ENCODE results near the gene CTSZ. TPM values are rescaled to one million over a fixed set of nuclear protein-coding genes. Genes with fewer than 3 reads are reported as not detected.

Gene CTSZ
- total RNA-seq, 2 donors from 2014 or later: 242 to 436 TPM

- Histone ChIP-seq H3K27ac (no peak overlapping the region), H3K4me1 (ENCODE audit: control insufficient read depth in 1 of 2, low read depth in 2 of 2) (peaks cover 12 to 18% of the 10 kb centered on the region in 2 donors), H3K27me3 (replicated peaks; ENCODE audit: insufficient read depth) (no peaks in the 10 kb centered on the region), H3K4me3 (no peak overlapping the region), H3K9me3 (peaks cover 3% of the 10 kb centered on the region), H3K36me3 (no peaks in the 10 kb centered on the region)
- ATAC-seq (ENCODE audit: insufficient number of reproducible peaks, low FRiP score, low read depth): no peak
- no peak for DNase-seq (ENCODE audit: low spot score)
- TF ChIP-seq CTCF (IDR thresholded peaks at IDR 0.05): no peak
Observed at GRCh38 chr20:58978351-58979190, 28.5 kb downstream of the CTSZ start.

GRCh38 chr20:58976061-58976730, 30.9 kb downstream of the CTSZ start:
- no peak for DNase-seq (ENCODE audit: low spot score)
- H3K4me1 ChIP-seq (ENCODE audit: control insufficient read depth in 1 of 2, low read depth in 2 of 2): peaks cover 0 to 3% of the 10 kb centered on the region in 2 donors

GRCh38 chr20:58975353-58975752, 31.7 kb downstream of the CTSZ start:
- Histone ChIP-seq H3K9me3 (peaks cover 3% of the 10 kb centered on the region), H3K4me1 (ENCODE audit: control insufficient read depth in 1 of 2, low read depth in 2 of 2) (no peaks in the 10 kb centered on the region), H3K27ac (no peak overlapping the region), H3K36me3 (no peaks in the 10 kb centered on the region), H3K4me3 (no peak overlapping the region), H3K27me3 (replicated peaks; ENCODE audit: insufficient read depth) (no peaks in the 10 kb centered on the region)
- TF ChIP-seq CTCF (IDR thresholded peaks at IDR 0.05): no peak
- ATAC-seq (ENCODE audit: insufficient number of reproducible peaks, low FRiP score, low read depth) (no peak), DNase-seq (ENCODE audit: low spot score) (no peak)

More at GRCh38 chr20:58976061-58976730, 30.9 kb downstream of the CTSZ start:
- H3K27me3 ChIP-seq (replicated peaks; ENCODE audit: insufficient read depth): no peaks in the 10 kb centered on the region
- TF ChIP-seq CTCF (IDR thresholded peaks at IDR 0.05): no peak
- no peak for ATAC-seq (ENCODE audit: insufficient number of reproducible peaks, low FRiP score, low read depth)
- no peak overlapping the region for H3K27ac ChIP-seq
- no peaks in the 10 kb centered on the region for H3K36me3 ChIP-seq
- no peak overlapping the region for H3K4me3 ChIP-seq
- peaks cover 3% of the 10 kb centered on the region for H3K9me3 ChIP-seq

GRCh38 chr20:58973866-58974265, 33.2 kb downstream of the CTSZ start:
- TF ChIP-seq CTCF (IDR thresholded peaks at IDR 0.05): no peak
- DNase-seq (ENCODE audit: low spot score) (no peak), ATAC-seq (ENCODE audit: insufficient number of reproducible peaks, low FRiP score, low read depth) (no peak)
- Histone ChIP-seq H3K4me3 (no peak overlapping the region), H3K9me3 (peaks cover 3% of the 10 kb centered on the region), H3K27me3 (replicated peaks; ENCODE audit: insufficient read depth) (no peaks in the 10 kb centered on the region), H3K36me3 (no peaks in the 10 kb centered on the region), H3K4me1 (ENCODE audit: control insufficient read depth in 1 of 2, low read depth in 2 of 2) (no peaks in the 10 kb centered on the region), H3K27ac (no peak overlapping the region)

GRCh38 chr20:58973179-58973578, 33.9 kb downstream of the CTSZ start:
- Histone ChIP-seq H3K36me3 (no peaks in the 10 kb centered on the region), H3K4me3 (no peak overlapping the region), H3K9me3 (peaks cover 3% of the 10 kb centered on the region), H3K27me3 (replicated peaks; ENCODE audit: insufficient read depth) (no peaks in the 10 kb centered on the region), H3K27ac (no peak overlapping the region), H3K4me1 (ENCODE audit: control insufficient read depth in 1 of 2, low read depth in 2 of 2) (no peaks in the 10 kb centered on the region)
- no peak for ATAC-seq (ENCODE audit: insufficient number of reproducible peaks, low FRiP score, low read depth)
- DNase-seq (ENCODE audit: low spot score): no peak
- TF ChIP-seq CTCF (IDR thresholded peaks at IDR 0.05): no peak

All from thoracic aorta (tissue), 2 donors.